ENCODE results near the gene PABPC4L.
A peak's percentile ranks its signal among the peaks of the same experiment; 100 is the strongest.
"Not testable (repeated sequence)": the region's sequence is repeated elsewhere in the genome, so short reads cannot be mapped to it uniquely, and the experiment has no call there.

PABPC4L gene

DNA sequence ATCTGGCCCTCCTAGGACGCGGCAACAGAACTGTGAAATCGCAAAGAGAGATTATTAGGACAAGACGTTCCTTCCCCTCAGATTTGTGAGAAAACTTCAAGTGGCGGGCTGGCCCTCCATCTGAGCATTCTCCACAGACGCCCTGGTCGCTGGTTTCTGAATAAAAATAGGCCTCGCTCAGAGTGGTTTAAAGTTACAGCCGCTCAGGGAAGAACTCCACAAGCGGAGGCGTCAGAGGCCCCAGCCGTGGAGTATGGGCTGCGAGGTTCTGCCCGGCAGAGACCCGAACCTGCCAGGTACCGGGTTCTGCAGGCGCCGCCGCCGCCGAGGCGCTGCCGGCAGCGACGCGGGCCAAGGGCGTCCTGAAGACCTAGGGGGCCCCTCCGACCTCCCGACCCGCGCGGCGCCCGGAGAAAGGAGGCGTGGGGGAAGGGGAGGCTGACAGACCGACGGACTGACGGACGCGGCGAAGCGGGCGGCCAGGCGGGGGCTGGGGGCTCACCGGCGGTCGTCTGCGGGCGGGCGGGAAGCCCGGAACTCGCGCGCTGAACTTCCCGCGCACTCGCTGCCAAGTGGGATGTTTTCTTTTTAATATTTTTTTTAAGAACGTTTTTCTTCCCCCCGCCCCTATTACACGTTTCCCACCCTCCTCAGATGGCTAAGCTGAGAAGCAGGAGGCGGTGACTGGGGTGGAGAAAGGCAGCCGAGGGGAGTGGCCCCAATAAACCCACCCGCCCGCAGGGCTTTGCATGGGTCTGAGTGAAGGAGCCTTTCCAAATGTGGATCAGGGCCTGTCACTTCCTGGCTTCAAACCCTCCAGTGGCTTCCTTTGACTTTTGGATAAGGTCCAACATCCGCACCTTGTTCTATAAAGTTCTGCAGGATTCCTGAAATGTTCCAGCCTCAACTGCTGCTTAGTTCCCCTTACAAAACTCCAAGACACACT is at the start of gene PABPC4L:
Gene PABPC4L (minus strand): TSS at position 574 of the 946 bp plus-strand sequence. CDS start 770 bp downstream, outside the sequence.
- DNase-seq (ENCODE audit: low spot score), result peak; percentile 19

DNA sequence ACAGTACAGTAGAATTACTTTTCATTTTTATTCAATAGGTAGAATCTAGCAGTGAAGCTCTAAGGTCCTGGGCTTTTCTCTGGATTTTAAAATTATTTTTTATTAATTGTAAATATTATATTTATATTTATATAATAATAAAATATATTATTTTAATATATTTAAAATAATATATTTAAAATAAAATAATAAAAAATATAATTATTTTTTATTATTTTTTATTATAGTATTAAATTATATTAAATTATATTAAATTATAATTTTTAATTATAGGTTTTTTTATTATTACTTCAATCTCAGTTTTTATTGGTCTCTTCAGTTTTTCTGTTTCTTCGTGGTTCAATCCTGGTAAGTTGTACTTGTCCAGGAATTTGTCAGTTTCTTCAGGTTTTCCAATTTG is 49.7 kb upstream of the PABPC4L start:
- no peak for DNase-seq (ENCODE audit: low spot score)

DNA sequence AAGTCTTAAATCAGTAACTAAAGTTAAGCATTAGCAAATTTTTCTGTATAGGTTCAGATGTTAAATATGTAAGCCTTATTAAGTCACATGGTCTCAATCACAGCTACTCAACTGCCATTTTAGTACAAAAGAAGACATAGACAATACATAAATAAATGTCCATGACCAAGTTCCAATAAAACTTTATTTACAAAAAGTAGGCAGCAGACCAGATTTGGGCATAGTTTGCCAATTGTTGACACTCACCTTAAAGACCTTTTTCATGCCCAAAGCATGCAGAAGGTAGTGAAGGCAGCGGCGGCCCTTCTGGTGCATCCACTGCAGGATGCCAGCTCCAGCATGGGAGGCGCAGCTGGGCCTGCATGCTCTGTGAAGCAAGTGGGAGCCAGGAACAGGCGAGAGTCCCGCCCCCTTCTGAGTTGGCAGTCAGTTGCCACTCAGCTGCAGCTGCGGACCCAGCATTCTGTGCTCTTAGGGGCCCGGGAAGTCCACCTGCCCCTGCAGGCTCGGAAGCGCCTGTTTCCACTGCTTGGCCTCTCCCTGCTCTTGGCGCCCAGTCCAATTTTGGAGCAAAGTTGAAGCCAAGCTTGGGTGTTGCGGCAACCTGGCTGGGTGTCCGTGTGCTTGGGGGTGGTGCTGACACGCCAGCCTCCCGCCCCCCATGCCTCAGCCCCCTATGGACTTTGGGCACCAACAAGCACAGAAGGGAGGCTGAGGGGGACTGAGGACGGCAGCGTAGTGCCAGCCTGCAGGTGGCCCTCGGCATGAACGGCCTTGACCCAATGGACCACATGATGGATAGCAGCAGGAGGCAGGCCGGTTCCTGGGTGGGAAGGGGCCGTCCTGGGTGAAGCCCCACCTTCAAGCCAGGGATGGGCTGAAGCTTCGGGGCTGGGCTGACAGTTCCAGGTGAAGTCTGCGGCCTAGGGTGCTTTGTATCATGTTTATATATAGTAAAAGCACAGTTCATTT is 42.4 kb upstream of the PABPC4L start:
- DNase-seq (ENCODE audit: low spot score), result no peak

DNA sequence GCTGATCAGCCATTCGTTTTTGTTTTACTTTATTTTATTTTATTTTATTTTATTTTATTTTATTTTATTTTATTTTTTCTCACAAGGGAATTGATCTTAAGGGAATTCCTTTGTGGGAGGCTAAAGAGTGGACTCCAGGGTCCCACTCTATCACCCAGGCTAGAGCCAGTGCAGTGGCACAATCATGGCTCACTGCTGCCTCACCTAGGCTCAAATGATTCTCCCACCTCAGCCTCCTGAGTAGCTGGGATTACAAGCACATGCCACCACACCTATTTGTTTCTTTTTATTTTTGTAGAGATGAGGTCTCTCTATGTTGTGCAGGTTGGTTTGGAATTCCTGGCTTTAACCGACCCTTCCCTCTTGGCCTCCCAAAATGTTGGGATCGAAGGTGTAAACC is 17.5 kb upstream of the PABPC4L start:
- no peak for DNase-seq (ENCODE audit: low spot score)

DNA sequence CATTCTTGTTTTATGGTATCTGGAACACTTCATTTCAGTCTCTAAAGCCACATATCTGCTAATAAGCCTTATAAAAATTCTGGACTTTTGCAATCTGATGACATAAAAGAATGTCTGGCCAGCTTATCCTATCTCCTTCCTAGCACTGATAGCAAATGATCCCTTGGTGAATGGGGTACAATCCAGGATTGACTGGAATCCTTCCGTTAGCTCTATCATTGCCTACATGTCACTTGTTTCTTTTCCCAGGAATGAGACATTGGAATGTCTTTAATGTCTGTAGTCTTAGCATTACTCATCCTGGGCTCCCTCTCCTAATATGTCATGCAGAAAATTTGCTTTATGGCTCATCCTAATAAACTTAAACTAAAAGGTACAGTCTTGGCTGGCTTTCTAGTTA is 14.8 kb upstream of the PABPC4L start:
- no peak for DNase-seq (ENCODE audit: low spot score)

DNA sequence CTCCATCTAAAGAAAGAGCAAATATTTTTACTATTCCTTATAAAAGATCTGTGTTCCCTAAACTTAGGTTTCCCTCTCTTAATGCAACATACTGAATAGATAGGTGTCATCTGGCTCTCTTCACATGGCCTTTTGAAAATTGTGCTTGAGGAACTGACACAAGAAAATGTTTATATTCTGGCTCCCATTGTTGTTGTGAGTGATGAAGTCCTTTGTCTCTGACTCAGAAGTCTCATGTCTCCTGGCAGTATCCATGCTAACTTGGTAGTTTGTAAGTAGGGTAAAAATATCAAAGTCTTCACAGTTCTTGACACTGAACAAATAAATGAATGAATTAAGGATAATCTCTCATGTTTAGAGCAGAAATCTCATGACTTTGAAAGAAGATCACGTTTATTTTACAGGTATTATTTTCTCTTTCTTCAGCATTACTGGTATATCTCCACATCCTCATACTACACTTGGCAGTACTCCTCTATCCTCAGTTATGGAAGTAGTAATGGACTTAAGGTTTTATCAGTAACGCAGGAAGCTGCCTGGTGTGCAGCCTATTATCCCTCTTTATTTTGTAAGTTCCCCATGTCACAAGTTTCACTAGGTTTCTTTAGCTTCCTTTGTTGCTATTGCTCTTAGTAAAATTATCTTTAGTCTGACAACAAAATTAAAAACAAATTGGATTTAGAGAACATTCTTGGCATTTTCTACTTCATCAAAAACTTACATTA is 14.2 kb upstream of the PABPC4L start:
- no peak for DNase-seq (ENCODE audit: low spot score)

DNA sequence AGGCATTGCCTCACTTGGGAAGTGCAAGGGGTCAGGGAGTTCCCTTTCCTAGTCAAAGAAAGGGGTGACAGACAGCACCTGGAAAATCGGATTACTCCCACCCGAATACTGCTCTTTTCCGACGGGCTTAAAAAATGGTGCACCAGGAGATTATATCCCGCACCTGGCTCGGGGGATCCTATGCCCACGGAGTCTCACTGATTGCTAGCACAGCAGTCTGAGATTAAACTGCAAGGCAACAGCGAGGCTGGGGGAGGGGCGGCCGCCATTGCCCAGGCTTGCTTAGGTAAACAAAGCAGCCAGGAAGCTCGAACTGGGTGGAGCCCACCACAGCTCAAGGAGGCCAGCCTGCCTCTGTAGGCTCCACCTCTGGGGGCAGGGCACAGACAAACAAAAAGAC is 6.4 kb upstream of the PABPC4L start:
- not testable (repeated sequence) for DNase-seq (ENCODE audit: low spot score)

DNA sequence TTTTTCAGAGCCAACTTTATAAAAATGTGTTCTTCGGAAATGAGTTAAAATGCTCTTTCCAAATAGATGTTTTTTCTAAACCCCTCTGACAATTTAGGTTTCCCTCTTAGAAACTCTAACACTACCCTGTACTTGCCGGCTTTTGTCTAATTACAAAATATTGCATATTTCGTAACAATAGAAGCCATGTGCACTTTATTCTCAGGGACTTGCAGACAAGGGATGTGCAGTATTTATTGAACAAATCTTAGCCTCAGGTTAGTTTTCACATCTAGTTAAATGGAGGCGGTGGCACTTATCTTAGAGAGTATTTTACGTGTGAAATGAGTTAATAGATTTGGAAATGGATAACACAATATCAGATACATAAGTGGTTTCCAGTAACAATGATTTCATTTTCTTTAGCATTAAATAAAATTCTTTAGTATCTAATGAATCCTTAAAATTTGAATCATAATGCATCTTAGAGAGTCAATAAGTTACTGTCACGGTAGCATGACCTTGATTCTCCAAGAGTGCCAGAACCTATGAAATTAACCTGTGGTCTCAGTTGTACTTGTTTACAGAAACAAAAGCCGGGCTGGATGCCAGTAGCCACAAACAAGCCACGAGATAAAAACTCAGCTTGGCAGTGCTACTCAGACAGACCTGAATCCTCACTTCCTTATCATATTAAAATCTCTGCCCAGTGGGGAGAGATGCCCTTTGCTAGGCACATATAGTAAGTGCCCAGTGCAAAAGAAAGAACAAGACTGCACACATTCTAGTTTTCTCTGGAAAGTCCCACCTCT is 772 bp upstream of the PABPC4L start:
- no peak for DNase-seq (ENCODE audit: low spot score)

DNA sequence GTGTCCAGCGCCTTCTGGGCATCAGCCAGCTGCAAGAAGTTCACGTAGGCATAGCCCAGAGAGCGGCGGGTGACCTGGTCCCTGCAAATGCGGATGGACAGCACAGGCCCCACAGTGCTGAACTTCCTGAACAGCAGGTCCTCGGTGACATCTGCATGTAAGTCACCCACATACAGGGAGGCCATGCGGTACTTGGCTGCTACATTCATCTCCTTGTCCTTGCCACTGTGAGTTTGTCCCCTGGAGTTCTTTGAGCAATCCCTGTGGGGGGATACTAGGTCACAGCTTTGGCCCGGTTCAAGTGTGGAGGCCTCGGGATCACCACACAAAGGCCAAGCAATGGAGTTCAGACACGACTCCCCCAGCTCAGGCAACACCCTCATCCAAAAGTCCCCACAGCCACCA is 776 bp downstream of the PABPC4L start:
- no peak for DNase-seq (ENCODE audit: low spot score)

DNA sequence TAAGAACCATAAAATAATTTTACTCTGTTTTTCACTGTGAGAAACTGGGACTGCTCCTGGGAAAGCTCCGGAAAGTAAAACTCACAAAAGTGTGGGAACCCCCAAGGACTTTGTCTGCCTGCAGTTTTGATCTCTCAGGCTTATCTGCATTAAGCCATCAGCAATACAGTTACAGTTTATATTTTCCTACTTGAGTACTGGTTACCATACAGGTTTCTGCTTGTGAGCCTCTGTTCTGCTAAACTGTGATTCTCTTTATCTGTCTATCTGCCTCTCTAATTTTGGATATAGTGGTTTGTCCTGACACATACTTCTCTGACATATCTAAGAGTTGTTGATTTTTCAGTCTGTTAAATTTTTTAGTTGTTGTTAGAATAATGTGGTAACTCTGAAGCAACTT is 11.6 kb downstream of the PABPC4L start:
- DNase-seq (ENCODE audit: low spot score), result no peak

DNA sequence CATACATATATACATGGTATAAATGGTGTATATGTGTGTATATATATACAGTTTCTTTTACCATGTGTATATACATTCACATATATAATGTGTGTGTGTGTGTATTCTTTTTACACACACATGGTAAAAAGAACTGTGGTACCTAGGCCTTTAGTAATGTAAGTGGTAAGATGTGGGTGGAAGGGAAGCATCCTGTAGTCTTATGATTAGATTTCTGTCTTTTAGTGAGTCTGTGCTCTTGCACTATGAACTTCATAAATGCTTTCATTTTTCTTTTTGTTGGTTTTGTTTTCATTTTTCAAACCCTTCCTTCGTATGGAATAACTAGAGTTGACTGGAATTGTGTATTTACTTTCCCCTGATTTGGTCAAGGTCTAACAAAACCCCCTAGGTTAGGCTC is 12.1 kb downstream of the PABPC4L start:
- DNase-seq (ENCODE audit: low spot score), result no peak

DNA sequence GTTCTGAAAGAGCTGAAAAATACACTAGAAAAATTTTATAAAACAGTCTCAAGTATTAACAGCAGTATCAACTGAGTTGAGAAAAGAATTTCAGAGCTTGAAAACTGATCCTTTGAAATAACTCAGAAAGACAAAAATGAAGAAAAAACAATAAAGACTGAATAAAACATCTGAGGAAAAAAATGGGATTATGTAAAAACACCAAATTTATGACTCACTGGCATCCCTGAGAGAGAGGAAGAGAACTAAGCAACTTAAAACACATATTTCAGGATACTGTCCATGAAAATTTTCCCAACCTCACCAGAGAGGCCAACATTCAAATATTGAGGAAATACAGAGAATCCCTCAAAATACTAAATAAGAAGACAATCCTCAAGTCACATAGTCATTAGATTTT is 22.9 kb downstream of the PABPC4L start:
- DNase-seq (ENCODE audit: low spot score), result no peak

DNA sequence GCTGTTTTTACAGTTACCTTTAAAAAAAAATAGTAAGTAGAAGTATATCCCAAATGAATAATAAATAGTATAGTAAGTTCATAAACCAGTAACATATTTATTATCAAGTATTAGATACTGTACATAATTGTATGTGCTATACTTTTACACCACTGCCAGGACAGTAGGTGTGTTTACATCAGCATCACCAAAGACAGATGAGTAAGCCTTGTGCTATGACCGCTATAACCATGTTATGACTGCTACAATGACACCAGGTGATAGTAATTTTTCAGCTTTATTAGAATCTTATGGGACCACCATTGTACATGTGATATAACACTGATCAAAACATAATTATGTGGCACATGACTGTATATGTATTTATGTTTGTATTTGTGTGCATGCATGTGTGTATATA is 27.3 kb downstream of the PABPC4L start:
- no peak for DNase-seq (ENCODE audit: low spot score)

DNA sequence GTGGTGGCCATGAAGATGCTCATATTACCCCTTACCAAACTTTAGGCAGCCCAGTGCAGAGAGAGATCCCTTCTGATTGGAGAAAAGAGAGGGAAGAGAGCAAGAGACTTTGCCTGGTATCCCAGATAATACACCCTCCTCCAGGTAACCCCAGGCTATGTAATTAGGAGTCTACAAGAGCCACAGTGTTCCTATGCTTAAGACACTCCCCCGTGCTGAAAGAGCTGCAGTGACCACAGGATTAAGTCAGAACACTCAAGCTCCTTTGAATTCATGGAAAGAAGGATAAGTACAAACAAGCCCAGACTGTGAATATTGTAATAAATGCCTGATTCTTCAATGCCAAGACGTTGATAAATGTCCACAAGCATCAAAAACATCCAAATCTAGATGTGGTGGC is 41.4 kb downstream of the PABPC4L start:
- no peak for DNase-seq (ENCODE audit: low spot score)

DNA sequence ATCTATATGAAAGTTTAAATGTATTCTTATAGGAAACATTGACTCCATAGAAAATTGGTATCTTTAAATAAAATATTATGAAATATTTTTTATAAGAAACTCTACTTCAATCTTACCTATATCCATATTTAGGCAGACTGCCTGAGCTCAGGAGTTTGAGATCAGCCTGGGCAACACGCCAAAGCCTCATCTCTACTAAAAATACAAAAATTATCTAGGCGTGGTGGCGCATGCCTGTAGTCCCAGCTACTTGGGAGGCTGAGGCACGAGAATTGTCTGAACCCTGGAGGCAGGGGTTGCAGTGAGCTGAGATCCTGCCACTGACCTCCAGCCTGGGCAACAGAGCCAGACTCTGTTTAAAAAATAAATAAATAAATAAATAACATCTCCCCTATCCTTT is 47.5 kb downstream of the PABPC4L start:
- DNase-seq (ENCODE audit: low spot score), result no peak

DNA sequence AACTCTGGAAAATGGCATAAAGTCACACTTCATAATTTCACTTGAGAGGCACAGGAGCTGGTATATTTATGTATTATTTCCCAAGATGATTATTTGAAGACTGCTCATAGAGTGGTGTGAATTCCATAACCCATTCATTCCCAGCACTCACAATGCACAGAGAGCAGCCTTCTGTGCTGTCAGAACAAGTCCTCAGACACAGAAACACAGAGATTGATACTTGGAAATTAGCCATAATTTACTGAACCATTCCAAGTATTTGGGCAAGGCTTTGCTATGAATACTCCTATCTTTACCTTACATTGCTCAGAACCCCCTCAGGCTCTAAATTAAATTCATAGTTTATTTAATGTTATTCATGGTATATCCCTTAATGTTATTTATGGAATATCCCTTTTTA is 53.6 kb downstream of the PABPC4L start:
- DNase-seq (ENCODE audit: low spot score), result no peak

All from cerebellar cortex (tissue), 1 donor.